ENCODE data around the gene BUB1B.
"Not testable (repeated sequence)": the region's sequence is repeated elsewhere in the genome, so short reads cannot be mapped to it uniquely, and the experiment has no call there.

BUB1B gene

GRCh38 chr15:40121911-40122638 lies 38.8 kb upstream of the BUB1B start:
- TF ChIP-seq CTCF (conservative IDR thresholded peaks at IDR 0.05) (no peak), ZFX (IDR thresholded peaks at IDR 0.05) (no peak)
- no peak overlapping the region for H3K27ac ChIP-seq

- H3K27ac ChIP-seq, result not testable (repeated sequence)
These were observed 37.9 kb upstream of the BUB1B start for GRCh38 chr15:40122989-40123388.

GRCh38 chr15:40123863-40124262 lies 37.0 kb upstream of the BUB1B start:
- not testable (repeated sequence) for H3K27ac ChIP-seq

GRCh38 chr15:40124333-40124732 lies 36.5 kb upstream of the BUB1B start:
- not testable (repeated sequence) for H3K27ac ChIP-seq

- not testable (repeated sequence) for H3K27ac ChIP-seq
These were observed 36.0 kb upstream of the BUB1B start for GRCh38 chr15:40124807-40125285.

- H3K27ac ChIP-seq, result no peak overlapping the region
- TF ChIP-seq CTCF (conservative IDR thresholded peaks at IDR 0.05) (no peak), ZFX (IDR thresholded peaks at IDR 0.05) (no peak)
These were observed 34.9 kb upstream of the BUB1B start for GRCh38 chr15:40125950-40126349.

GRCh38 chr15:40128766-40129660 lies 31.9 kb upstream of the BUB1B start:
- TF ChIP-seq CTCF (conservative IDR thresholded peaks at IDR 0.05) (no peak), ZFX (IDR thresholded peaks at IDR 0.05) (no peak)
- no peak overlapping the region for H3K27ac ChIP-seq

- H3K27ac ChIP-seq, result no peak overlapping the region
- TF ChIP-seq ZFX (IDR thresholded peaks at IDR 0.05) (no peak), CTCF (conservative IDR thresholded peaks at IDR 0.05) (no peak)
These were observed 30.8 kb upstream of the BUB1B start for GRCh38 chr15:40130118-40130517.

GRCh38 chr15:40130799-40131502 lies 29.9 kb upstream of the BUB1B start:
- TF ChIP-seq ZFX (IDR thresholded peaks at IDR 0.05) (no peak), CTCF (conservative IDR thresholded peaks at IDR 0.05) (no peak)
- H3K27ac ChIP-seq, result no peak overlapping the region

Measured in C4-2B (cell line).